ENCODE measurements around the gene DIAPH3. TPM values are rescaled to one million over a fixed set of nuclear protein-coding genes. Genes with fewer than 3 reads are reported as not detected.

Gene DIAPH3
- polyA plus RNA-seq, 1 of the 3 experiments (the other 2 are of a cell fraction): 5.4 TPM

- TF ChIP-seq MAX (IDR thresholded peaks at IDR 0.05; ENCODE audit: low read depth) (no peak; the same call in 1 of the 2 replicates), FOXM1 (IDR thresholded peaks at IDR 0.05; ENCODE audit: low read depth) (no peak)
Observed at GRCh38 chr13:59774491-59774971, 389.2 kb downstream of the DIAPH3 start (continued).

- Histone ChIP-seq H3K27ac (ENCODE audit: low read depth in 2 of 2, low read length in 1 of 2) (peak overlapping the region in 1 of 2 experiments; percentile 32; a peak in 2 of 4 replicates), H4K20me1 (ENCODE audit: insufficient read depth) (no peaks in the 10 kb centered on the region), H3K79me2 (ENCODE audit: insufficient read depth) (peaks cover 3% of the 10 kb centered on the region; the same call in 1 of the 2 replicates), H2AFZ (ENCODE audit: low read depth) (no peak overlapping the region; the same call in 1 of the 2 replicates), H3K27me3 (ENCODE audit: insufficient read depth) (no peaks in the 10 kb centered on the region), H3F3A (replicated peaks; ENCODE audit: insufficient read depth) (peaks cover 32% of the 10 kb centered on the region), H3K36me3 (replicated peaks in 1 of 2; ENCODE audit: control insufficient read depth in 1 of 2, insufficient read depth in 2 of 2, low read length in 1 of 2) (no peaks in the 10 kb centered on the region), H3K4me2 (no peak overlapping the region), H3K9me2 (no peaks in the 10 kb centered on the region), H3K9ac (no peak overlapping the region), H3K4me3 (ENCODE audit: low read depth in 2 of 2, low read length in 1 of 2) (no peak overlapping the region), H3K9me3 (no peaks in the 10 kb centered on the region), H3K4me1 (ENCODE audit: control insufficient read depth in 1 of 2, insufficient read depth in 2 of 2, low read depth in 1 of 2, low read length in 1 of 2) (peaks cover 5 to 72% of the 10 kb centered on the region in 2 experiments)
- CTCF ChIA-PET: interaction anchor here (0.6 to 4.8 kb wide), 55 partner anchors 9 to 1470 kb away, joined by 3 to 60 read pairs (median 4); no protein-coding TSS in a partner anchor
- POLR2A ChIA-PET: no interaction called here
- peak; percentile 43 for DNase-seq
- TF ChIP-seq TCF12 (IDR thresholded peaks at IDR 0.05) (peak; percentile 90), RXRA (IDR thresholded peaks at IDR 0.05; ENCODE audit: borderline replicate concordance, low read depth) (no peak), TEAD4 (IDR thresholded peaks at IDR 0.05; ENCODE audit: borderline replicate concordance, insufficient read depth) (no peak), MAX (IDR thresholded peaks at IDR 0.05; ENCODE audit: low read depth) (no peak), SMC3 (IDR thresholded peaks at IDR 0.05; ENCODE audit: low read depth, low read length) (peak; percentile 69), RAD21 (IDR thresholded peaks at IDR 0.05; ENCODE audit: low read length) (peak; percentile 86), CTCF (IDR thresholded peaks at IDR 0.05) (peak; percentile 89)
Observed at GRCh38 chr13:59771272-59771671, 392.5 kb downstream of the DIAPH3 start.

GRCh38 chr13:59770451-59770850 is 393.3 kb downstream of the DIAPH3 start:
- Histone ChIP-seq H3K9me3 (no peaks in the 10 kb centered on the region), H3K79me2 (ENCODE audit: insufficient read depth) (peaks cover 3% of the 10 kb centered on the region; the same call in 1 of the 2 replicates), H3K4me2 (no peak overlapping the region), H3K9ac (no peak overlapping the region), H3K27ac (ENCODE audit: low read depth in 2 of 2, low read length in 1 of 2) (peak overlapping the region; percentile 32 to 55; a peak in 2 of 4 replicates), H3K4me1 (ENCODE audit: control insufficient read depth in 1 of 2, insufficient read depth in 2 of 2, low read depth in 1 of 2, low read length in 1 of 2) (peaks cover 5 to 67% of the 10 kb centered on the region in 2 experiments), H3F3A (replicated peaks; ENCODE audit: insufficient read depth) (peaks cover 24% of the 10 kb centered on the region), H3K9me2 (no peaks in the 10 kb centered on the region), H2AFZ (ENCODE audit: low read depth) (no peak overlapping the region), H3K36me3 (replicated peaks in 1 of 2; ENCODE audit: control insufficient read depth in 1 of 2, insufficient read depth in 2 of 2, low read length in 1 of 2) (no peaks in the 10 kb centered on the region), H3K27me3 (ENCODE audit: insufficient read depth) (no peaks in the 10 kb centered on the region), H3K4me3 (ENCODE audit: low read depth in 2 of 2, low read length in 1 of 2) (no peak overlapping the region), H4K20me1 (ENCODE audit: insufficient read depth) (no peaks in the 10 kb centered on the region)
- no peak for DNase-seq
- TF ChIP-seq PBX3 (IDR thresholded peaks at IDR 0.05) (no peak), TAF1 (IDR thresholded peaks at IDR 0.05; ENCODE audit: borderline replicate concordance, low read depth, low read length) (no peak)
- ChIA-PET CTCF (interaction anchor here (0.6 to 4.8 kb wide), 40 partner anchors 8 to 1281 kb away, joined by 3 to 60 read pairs (median 4); no protein-coding TSS in a partner anchor), POLR2A (no interaction called here)

Measured in SK-N-SH (cell line).